NB4 (cell line): ENCODE data around the gene CUL3.

Source experiments
- MAX ChIP-seq: IDR thresholded peaks from 2 replicates; pipeline ENCODE4 v1.6.1; 2011; ENCODE audit warnings: low read depth, low read length
- POLR2A ChIP-seq: IDR thresholded peaks from 2 replicates; pipeline ENCODE4 v1.6.1; 2011; ENCODE audit warnings: mild to moderate bottlenecking; ENCODE audit not compliant: insufficient read length; ENCODE audit errors: extremely low read depth
- TF ChIP-seq, protein P1 (sequence below): IDR thresholded peaks from one replicate; pipeline ENCODE4 v1.5.1; 2012; ENCODE audit warnings: low read depth, low read length

- TF ChIP-seq, protein P1, sequence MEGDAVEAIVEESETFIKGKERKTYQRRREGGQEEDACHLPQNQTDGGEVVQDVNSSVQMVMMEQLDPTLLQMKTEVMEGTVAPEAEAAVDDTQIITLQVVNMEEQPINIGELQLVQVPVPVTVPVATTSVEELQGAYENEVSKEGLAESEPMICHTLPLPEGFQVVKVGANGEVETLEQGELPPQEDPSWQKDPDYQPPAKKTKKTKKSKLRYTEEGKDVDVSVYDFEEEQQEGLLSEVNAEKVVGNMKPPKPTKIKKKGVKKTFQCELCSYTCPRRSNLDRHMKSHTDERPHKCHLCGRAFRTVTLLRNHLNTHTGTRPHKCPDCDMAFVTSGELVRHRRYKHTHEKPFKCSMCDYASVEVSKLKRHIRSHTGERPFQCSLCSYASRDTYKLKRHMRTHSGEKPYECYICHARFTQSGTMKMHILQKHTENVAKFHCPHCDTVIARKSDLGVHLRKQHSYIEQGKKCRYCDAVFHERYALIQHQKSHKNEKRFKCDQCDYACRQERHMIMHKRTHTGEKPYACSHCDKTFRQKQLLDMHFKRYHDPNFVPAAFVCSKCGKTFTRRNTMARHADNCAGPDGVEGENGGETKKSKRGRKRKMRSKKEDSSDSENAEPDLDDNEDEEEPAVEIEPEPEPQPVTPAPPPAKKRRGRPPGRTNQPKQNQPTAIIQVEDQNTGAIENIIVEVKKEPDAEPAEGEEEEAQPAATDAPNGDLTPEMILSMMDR: no peak
- TF ChIP-seq POLR2A (no peak), MAX (no peak)
Observed at GRCh38 chr2:224433442-224433841, 151.7 kb downstream of the CUL3 start.
